Bone marrow (tissue), 2 donors: ENCODE measurements around the gene TMTC2.

ENCODE experiments used
- DNase-seq, 2 donors: peaks; one replicate each; lab custom pipeline; 2025; lab: John Stamatoyannopoulos, UW

The TMTC2 gene

GRCh38 chr12:82682326-82682725, 4.4 kb upstream of the TMTC2 start:
- no peak for DNase-seq

DNA sequence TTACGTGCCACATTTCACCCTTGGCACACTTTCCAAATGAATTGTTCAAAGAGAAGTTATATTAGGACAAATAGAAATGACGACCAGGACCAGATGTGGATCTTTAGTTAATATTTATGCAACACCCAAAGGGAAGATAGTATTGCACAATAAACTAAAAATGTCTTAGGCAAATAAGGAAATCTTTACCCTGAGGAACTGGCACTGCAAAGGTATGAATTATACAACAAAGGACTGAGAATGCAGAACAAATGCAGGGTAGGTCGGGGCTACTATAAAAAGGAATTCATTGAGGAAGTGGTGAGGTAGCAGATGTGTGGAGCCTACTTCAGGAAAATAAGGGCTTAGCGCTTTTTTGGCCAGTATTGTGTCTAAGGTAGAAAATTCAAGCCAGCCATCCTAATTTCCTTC, 3.9 kb upstream of the TMTC2 start:
- DNase-seq, result no peak

GRCh38 chr12:82685790-82686167, 927 bp upstream of the TMTC2 start:
- DNase-seq, result peak; percentile 68 to 78

- DNase-seq, result peak in 1 of 2 donors; percentile 79
These were observed 610 bp downstream of the TMTC2 start for GRCh38 chr12:82687021-82688011.

DNA sequence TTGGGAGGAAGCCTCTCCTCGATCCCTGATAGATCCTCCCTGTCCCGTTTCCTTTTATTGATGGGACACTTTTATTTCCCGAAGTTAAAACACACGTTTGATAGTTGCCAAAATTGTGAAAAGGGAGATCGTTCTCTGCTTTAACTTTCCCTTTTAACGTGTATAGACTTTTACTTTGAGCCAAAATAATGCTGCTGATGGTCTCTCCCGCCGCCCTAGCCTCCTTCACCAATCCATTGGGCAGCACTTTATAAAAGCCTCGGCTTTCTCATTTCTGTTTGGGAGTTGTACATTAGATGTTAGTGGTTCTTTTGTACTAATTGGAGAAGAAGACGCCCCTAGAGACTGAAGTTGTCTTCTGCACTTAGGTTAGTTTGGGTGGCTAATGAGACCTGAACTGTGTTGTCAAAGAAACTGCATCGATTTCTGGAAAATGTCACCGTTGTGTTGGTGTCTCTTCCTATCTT, 1.4 kb downstream of the TMTC2 start:
- no peak for DNase-seq

- no peak for DNase-seq
These were observed 1.9 kb downstream of the TMTC2 start for GRCh38 chr12:82688596-82688995.

GRCh38 chr12:82690006-82690405, 3.3 kb downstream of the TMTC2 start:
- no peak for DNase-seq

DNA sequence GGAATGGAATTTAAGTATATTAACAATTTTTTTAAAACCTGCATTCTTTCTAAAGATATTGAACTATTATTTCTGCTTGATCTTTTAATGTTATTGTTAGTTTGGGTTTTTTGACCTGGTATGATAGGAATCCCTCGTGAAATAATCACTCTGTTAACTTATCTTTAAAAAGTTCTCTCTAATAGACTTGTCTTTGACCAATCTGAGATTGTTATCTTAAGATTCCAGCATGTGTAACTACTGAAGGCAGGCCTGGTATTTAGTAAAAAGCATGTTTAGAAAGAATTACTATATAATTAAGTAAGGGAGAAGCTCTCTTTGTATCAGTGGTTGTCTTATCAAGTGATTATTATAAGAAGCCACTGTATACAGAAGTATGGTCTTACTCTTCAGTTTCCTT, 4.8 kb downstream of the TMTC2 start:
- DNase-seq, result no peak

GRCh38 chr12:82694276-82694675, 7.6 kb downstream of the TMTC2 start:
- no peak for DNase-seq

DNA sequence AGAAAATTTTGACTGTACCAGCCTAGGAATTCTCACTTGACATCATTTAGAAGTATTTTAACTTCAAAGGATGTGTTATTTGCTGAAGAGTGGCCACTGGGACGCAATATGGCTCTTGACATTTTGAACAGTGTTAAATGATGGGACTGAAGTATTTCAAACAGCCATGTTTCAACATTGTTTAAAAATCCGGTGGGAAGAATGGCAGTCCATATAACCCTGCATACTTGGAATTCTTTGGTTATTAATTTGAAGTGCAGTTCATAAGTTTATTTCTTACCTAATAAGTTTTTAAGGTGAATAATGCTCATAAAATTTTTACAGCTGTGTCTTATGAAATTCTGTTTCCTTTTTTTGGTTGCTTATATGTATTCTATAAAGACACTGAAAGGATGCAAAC, 8.3 kb downstream of the TMTC2 start:
- DNase-seq, result no peak

GRCh38 chr12:82695531-82695930, 8.8 kb downstream of the TMTC2 start:
- DNase-seq, result no peak

DNA sequence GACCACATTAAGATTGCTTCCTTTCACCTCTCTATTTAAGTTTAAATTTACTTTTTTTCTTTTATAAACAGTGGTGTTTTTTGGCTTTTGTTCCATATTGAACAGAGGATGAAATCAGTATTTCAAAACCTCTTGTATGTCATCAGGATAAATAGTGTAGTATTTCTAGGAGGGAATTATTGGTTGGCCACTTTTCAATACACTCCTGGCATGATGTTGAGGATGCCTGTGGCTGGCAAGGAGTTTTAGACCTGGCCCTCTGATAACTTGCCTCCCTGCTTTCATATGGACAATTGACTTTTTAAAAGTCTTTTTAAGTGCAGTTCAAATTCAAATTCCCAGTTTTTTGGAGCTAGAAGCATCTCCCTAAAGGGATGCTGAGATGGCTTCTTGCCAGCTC, 9.8 kb downstream of the TMTC2 start:
- no peak for DNase-seq

- no peak for DNase-seq
These were observed 12.2 kb downstream of the TMTC2 start for GRCh38 chr12:82698708-82699564.

GRCh38 chr12:82705774-82706173, 19.1 kb downstream of the TMTC2 start:
- DNase-seq, result no peak

DNA sequence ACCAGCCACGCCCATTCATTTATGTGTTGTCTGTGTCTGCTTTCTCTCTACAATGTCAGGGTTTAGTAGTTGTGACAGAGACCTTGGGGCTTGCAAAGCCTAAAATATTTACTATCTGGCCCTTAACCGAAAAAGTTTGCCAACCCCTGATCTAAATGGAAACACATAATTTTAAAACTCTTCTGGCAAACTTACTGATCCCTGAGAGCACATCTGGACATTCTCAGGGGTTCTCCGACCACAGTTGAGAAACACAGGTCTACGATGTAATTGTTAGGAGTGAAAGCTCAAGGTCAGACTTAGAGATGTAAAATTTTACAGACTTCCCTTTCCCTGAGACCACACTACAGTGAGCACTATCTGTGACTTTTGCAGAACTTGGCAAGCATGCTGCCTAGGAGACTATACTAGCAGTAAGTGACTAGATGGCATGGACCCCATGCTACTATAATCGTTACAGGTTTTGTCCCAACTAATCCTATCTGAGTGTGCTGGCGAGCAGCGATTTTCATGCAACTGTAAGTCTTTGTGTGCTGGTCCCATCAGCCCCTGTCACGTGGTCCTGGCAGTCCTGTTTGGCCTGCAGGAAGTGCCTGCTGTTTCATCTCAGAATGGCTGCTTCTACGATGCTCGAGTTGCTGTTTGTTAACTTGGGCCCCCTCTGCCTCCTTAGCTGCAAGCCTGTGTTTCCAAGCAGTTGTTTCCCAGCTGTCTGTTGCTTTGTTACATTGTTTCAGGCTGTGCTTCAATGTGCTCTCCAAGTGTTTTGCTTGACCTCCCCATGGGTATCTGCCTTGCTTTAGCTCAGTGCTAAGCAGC, 21.6 kb downstream of the TMTC2 start:
- DNase-seq, result no peak

- no peak for DNase-seq
These were observed 23.2 kb downstream of the TMTC2 start for GRCh38 chr12:82709794-82710355.

DNA sequence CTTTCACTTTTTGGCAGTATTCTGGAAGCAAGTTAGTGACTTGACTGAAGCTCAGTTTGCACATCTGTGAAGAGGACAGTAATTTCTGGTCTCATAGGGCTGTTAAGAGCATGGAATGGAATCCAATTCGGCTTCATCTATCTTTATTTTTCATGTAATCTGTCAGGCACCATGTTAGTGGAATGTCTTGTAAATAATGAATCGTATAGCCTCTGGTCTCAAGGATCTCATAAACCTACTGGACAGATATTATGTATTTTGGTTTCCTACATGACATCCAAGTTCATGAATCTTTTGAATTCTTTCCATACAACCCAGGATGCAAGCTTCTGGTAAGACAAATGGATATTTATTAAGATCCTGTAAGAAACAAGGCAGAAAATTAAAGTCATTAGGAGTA, 24.0 kb downstream of the TMTC2 start:
- DNase-seq, result no peak

DNA sequence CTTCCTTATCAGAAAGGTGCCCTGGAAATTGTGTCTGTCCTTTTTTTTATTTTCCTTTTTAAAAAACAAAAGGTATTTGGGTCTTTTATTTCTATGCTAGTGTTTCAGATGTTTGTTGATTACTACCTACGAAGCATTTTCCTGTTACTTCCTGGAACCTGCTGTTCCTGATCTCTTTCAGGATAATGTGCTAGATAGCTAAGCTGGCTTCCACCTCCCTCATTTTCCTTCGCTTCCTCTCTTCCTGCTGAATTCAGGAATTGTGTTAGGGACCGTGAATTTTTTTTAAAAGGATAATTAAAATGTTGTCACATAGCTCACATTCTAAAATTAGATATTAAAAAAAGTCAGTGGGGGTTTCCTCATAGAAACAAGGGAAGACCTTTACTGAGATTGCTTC, 27.7 kb downstream of the TMTC2 start:
- DNase-seq, result no peak

- DNase-seq, result no peak
These were observed 35.0 kb downstream of the TMTC2 start for GRCh38 chr12:82721726-82722125.

- no peak for DNase-seq
These were observed 36.4 kb downstream of the TMTC2 start for GRCh38 chr12:82723093-82723492.

DNA sequence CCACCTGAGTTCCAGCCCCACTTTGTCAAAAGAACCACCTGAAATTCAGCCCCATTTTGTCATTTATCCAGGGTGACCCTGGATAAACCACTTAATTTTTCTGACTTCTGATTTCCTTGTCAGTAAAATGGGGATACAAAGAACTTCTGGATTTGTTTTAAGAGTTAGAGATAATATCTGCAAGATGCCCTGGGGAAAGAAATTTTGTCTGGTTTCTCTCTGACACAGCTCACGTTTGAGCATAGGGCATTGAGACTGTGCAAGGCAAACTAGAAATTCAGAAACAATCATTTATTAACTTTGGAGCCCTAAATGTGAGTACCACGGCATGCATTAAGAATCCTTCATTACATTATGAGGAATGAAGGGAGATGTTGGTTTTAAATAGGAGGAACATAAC, 37.2 kb downstream of the TMTC2 start:
- no peak for DNase-seq

DNA sequence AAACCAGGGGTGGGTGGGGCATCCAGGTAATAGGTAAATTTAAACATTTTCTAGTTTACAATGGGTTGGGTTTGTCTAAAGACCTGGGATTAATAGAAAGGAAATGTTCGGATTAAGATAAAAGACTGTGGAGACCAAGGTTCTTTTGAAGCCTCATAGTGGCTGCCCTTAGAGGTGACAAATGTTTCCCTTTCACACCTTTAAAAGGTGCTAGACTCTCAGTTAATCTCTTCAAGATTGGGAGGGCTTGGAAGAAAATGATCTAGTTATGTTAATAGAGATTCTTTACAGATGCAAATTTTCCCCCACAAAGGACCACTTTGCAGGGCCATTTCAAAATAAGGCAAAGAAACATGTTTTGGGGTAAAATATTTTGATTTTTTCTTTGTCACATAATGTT, 39.0 kb downstream of the TMTC2 start:
- no peak for DNase-seq
